Large intestine (tissue), 3 donors: ENCODE data around the gene MAD1L1. TPM values are rescaled to one million over a fixed set of nuclear protein-coding genes. Genes with fewer than 3 reads are reported as not detected.
"Not testable (repeated sequence)": the region's sequence is repeated elsewhere in the genome, so short reads cannot be mapped to it uniquely, and the experiment has no call there.

ENCODE experiments used
- DNase-seq, 2 donors: peaks; one replicate each; pipeline versions ENCODE4 v3.0.0 to v3.0.0-alpha.2; 2013
- H3K27ac ChIP-seq: one replicate; pipeline ENCODE4 v1.5.1; 2013; ENCODE audit warnings: low read length
- H3K27me3 ChIP-seq: 2 replicates; pipeline ENCODE4 v1.6.1; 2013; ENCODE audit warnings: low read length; ENCODE audit not compliant: control insufficient read depth, insufficient read depth
- H3K36me3 ChIP-seq: 2 replicates; pipeline ENCODE4 v1.6.1; 2013; ENCODE audit warnings: low read length; ENCODE audit not compliant: control insufficient read depth, insufficient read depth
- H3K4me1 ChIP-seq: one replicate; pipeline ENCODE4 v1.6.1; 2013; ENCODE audit warnings: low read length; ENCODE audit not compliant: control insufficient read depth, insufficient read depth
- H3K4me3 ChIP-seq: one replicate; pipeline ENCODE4 v1.5.1; 2013; ENCODE audit warnings: low read length
- H3K9me3 ChIP-seq: one replicate; pipeline ENCODE4 v1.6.1; 2013; ENCODE audit warnings: mild to moderate bottlenecking, low read depth, low read length, moderate library complexity; ENCODE audit not compliant: control insufficient read depth
- WGBS: methylation state at CpG from one replicate; pipeline ENCODE4 v1.1.5; 2013; ENCODE audit warnings: low lambda C conversion rate; ENCODE audit not compliant: insufficient coverage; 5-methylcytosine and 5-hydroxymethylcytosine counted together
- polyA plus RNA-seq: library from polyadenylated mRNA; unstranded; fragments of 120-200 nt; gene quantifications from one replicate; pipeline ENCODE4 v1.2.1, GENCODE V29; 2013

MAD1L1 gene
- polyA plus RNA-seq, 1 donor = 15.1 TPM

- WGBS = 100% methylated on average over 1 of the region's 1 CpG
These were observed 403.1 kb downstream of the MAD1L1 start for GRCh38 chr7:1829668-1830067.

GRCh38 chr7:1829111-1829510, 403.6 kb downstream of the MAD1L1 start:
- H3K36me3 ChIP-seq = no peaks in the 10 kb centered on the region
- no peaks in the 10 kb centered on the region for H3K4me1 ChIP-seq
- no CpG with 5 or more reads among the region's 22 CpGs for WGBS
- DNase-seq = no peak
- H3K4me3 ChIP-seq = no peak overlapping the region
- no peaks in the 10 kb centered on the region for H3K27me3 ChIP-seq
- no peak overlapping the region for H3K27ac ChIP-seq
- H3K9me3 ChIP-seq = peaks cover 22% of the 10 kb centered on the region

More at GRCh38 chr7:1829668-1830067, 403.1 kb downstream of the MAD1L1 start:
- not testable (repeated sequence) for H3K27me3 ChIP-seq, H3K4me1 ChIP-seq, DNase-seq, H3K36me3 ChIP-seq, H3K4me3 ChIP-seq, H3K27ac ChIP-seq
- peaks cover 22% of the 10 kb centered on the region for H3K9me3 ChIP-seq

GRCh38 chr7:1828170-1828569, 404.6 kb downstream of the MAD1L1 start:
- H3K27ac ChIP-seq, H3K27me3 ChIP-seq, DNase-seq, H3K4me3 ChIP-seq, H3K36me3 ChIP-seq, H3K4me1 ChIP-seq: not testable (repeated sequence)
- H3K9me3 ChIP-seq = peaks cover 22% of the 10 kb centered on the region
- WGBS = no CpG with 5 or more reads among the region's 16 CpGs

GRCh38 chr7:1827521-1827981, 405.2 kb downstream of the MAD1L1 start:
- DNase-seq, H3K4me3 ChIP-seq, H3K27me3 ChIP-seq, H3K4me1 ChIP-seq, H3K36me3 ChIP-seq, H3K27ac ChIP-seq: not testable (repeated sequence)
- no CpG with 5 or more reads among the region's 27 CpGs for WGBS
- H3K9me3 ChIP-seq = peaks cover 22% of the 10 kb centered on the region

- not testable (repeated sequence) for H3K4me1 ChIP-seq, DNase-seq, H3K27ac ChIP-seq, H3K36me3 ChIP-seq, H3K27me3 ChIP-seq, H3K4me3 ChIP-seq
- WGBS = no CpG with 5 or more reads among the region's 21 CpGs
- H3K9me3 ChIP-seq = peaks cover 22% of the 10 kb centered on the region
These were observed 405.8 kb downstream of the MAD1L1 start for GRCh38 chr7:1826931-1827330.

GRCh38 chr7:1825897-1826741, 406.6 kb downstream of the MAD1L1 start:
- DNase-seq = no peak
- Histone ChIP-seq H3K4me1 (no peaks in the 10 kb centered on the region), H3K36me3 (no peaks in the 10 kb centered on the region), H3K27ac (no peak overlapping the region), H3K4me3 (no peak overlapping the region), H3K9me3 (peaks cover 22% of the 10 kb centered on the region), H3K27me3 (no peaks in the 10 kb centered on the region)
- WGBS = no CpG with 5 or more reads among the region's 45 CpGs

GRCh38 chr7:1825647-1825896, 407.2 kb downstream of the MAD1L1 start:
- not testable (repeated sequence) for DNase-seq
- WGBS = no CpG with 5 or more reads among the region's 4 CpGs
- peaks cover 22% of the 10 kb centered on the region for H3K9me3 ChIP-seq

GRCh38 chr7:1824882-1825646, 407.7 kb downstream of the MAD1L1 start:
- WGBS = no CpG with 5 or more reads among the region's 28 CpGs
- not testable (repeated sequence) for H3K4me1 ChIP-seq, H3K4me3 ChIP-seq, H3K27me3 ChIP-seq, H3K27ac ChIP-seq, DNase-seq, H3K36me3 ChIP-seq
- peaks cover 22% of the 10 kb centered on the region for H3K9me3 ChIP-seq

More at GRCh38 chr7:1825647-1825896, 407.2 kb downstream of the MAD1L1 start:
- H3K4me3 ChIP-seq, H3K27me3 ChIP-seq, H3K4me1 ChIP-seq, H3K36me3 ChIP-seq, H3K27ac ChIP-seq: not testable (repeated sequence)

- not testable (repeated sequence) for H3K4me3 ChIP-seq, H3K4me1 ChIP-seq, H3K27ac ChIP-seq, H3K36me3 ChIP-seq, DNase-seq, H3K27me3 ChIP-seq
- H3K9me3 ChIP-seq = peaks cover 20% of the 10 kb centered on the region
- WGBS = no CpG with 5 or more reads among the region's 35 CpGs
These were observed 408.4 kb downstream of the MAD1L1 start for GRCh38 chr7:1824151-1824881.

- no peak overlapping the region for H3K27ac ChIP-seq
- H3K27me3 ChIP-seq = no peaks in the 10 kb centered on the region
- no peak overlapping the region for H3K4me3 ChIP-seq
- WGBS = no CpG with 5 or more reads among the region's 24 CpGs
- peaks cover 14% of the 10 kb centered on the region for H3K9me3 ChIP-seq
- DNase-seq = no peak
- no peaks in the 10 kb centered on the region for H3K36me3 ChIP-seq
- H3K4me1 ChIP-seq = no peaks in the 10 kb centered on the region
These were observed 409.2 kb downstream of the MAD1L1 start for GRCh38 chr7:1823376-1824150.
